Gastrocnemius medialis (tissue), 4 donors: ENCODE results near the gene DUSP14. TPM values are rescaled to one million over a fixed set of nuclear protein-coding genes. Genes with fewer than 3 reads are reported as not detected.

ENCODE experiments used
- ATAC-seq, 2 donors: fragments of 150-250 bp; one replicate each; pipeline ENCODE4 v1.9.1; 2016
- DNase-seq, 2 donors: peaks; one replicate each; pipeline ENCODE4 v3.0.0-alpha.2; 2019
- H3K27ac ChIP-seq, 4 donors: fragments of 200-600 bp; sonication (generic); 1 replicate in 1 of 4; 2 replicates in 3 of 4; pipeline ENCODE4 v1.5.1; 2016 to 2018; ENCODE audit warnings: mild to moderate bottlenecking in 2 of 4, moderate library complexity in 1 of 4
- H3K27me3 ChIP-seq, 3 donors: fragments of 200-600 bp; sonication (generic) in 2 of 3; 1 replicate in 1 of 3; 2 replicates in 2 of 3; pipeline versions ENCODE4 v1.5.1 to v1.6.0; 2016 to 2019; ENCODE audit warnings: mild to moderate bottlenecking in 1 of 3, moderate library complexity in 1 of 3
- H3K36me3 ChIP-seq, 2 donors: fragments of 200-600 bp; sonication (generic) in 1 of 2; one replicate each; pipeline ENCODE4 v1.5.1; 2017 to 2018
- H3K4me1 ChIP-seq, 2 donors: fragments of 200-600 bp; sonication (generic) in 1 of 2; one replicate each; pipeline ENCODE4 v1.5.1; 2016 to 2017; ENCODE audit warnings: mild to moderate bottlenecking in 2 of 2
- H3K4me3 ChIP-seq, 4 donors: fragments of 200-600 bp; sonication (generic) in 3 of 4; 1 replicate in 1 of 4; 2 replicates in 3 of 4; pipeline ENCODE4 v1.5.1; 2016 to 2019; ENCODE audit warnings: mild to moderate bottlenecking in 2 of 4
- H3K9me3 ChIP-seq, 3 donors: fragments of 200-600 bp; sonication (generic) in 2 of 3; 1 replicate in 1 of 3; 2 replicates in 2 of 3; pipeline ENCODE4 v1.5.1; 2016 to 2019
- CTCF ChIP-seq, 5 experiments: fragments of 450-650 bp in 3 of 5; fragments of 200-600 bp in 2 of 5; sonication (generic) in 2 of 5; IDR thresholded peaks in 4 of 5; conservative IDR thresholded peaks in 1 of 5; 1 replicate in 4 of 5; 2 replicates in 1 of 5; pipeline ENCODE4 v1.5.1; 2016 to 2019; ENCODE audit warnings: antibody characterized with exemption in 5 of 5, mild to moderate bottlenecking in 3 of 5, moderate library complexity in 3 of 5
- POLR2A ChIP-seq, 2 donors: fragments of 450-650 bp; IDR thresholded peaks; one replicate each; pipeline ENCODE4 v1.6.1; 2017; ENCODE audit warnings: antibody characterized with exemption in 2 of 2, mild to moderate bottlenecking in 2 of 2, moderate library complexity in 2 of 2
- in situ Hi-C, 4 donors: fragments of 200-750 bp; cut with MboI; loops; one replicate each; pipeline versions ENCODE4 v1.15.0 to v1.8.0; 2017; ENCODE audit warnings: low sequenced_read_pairs in 4 of 4
- intact Hi-C: fragments of 100-400 bp; cut with DNase I; formaldehyde crosslinking; loops from one replicate; pipeline ENCODE4 v1.15.1; 2023; ENCODE audit warnings: low total_unique reads
- total RNA-seq, 4 donors: library from RNA; depleted of rRNA; stranded (reverse); fragments of >200 nt; gene quantifications; one replicate each; pipeline versions ENCODE4 v1.1.0 to v1.2.3, GENCODE V29; 2016

The DUSP14 gene
- total RNA-seq, 4 donors from 2014 or later: 10.2 to 15.1 (median 11.3) TPM

- in situ Hi-C loops: no loop called here
- no peaks in the 10 kb centered on the region for H3K9me3 ChIP-seq
- ATAC-seq (peak; percentile 18 to 43), DNase-seq (no peak)
- no peaks in the 10 kb centered on the region for H3K36me3 ChIP-seq
- intact Hi-C loops: loop anchor here (1.0 kb wide), 1 partner anchor 82 kb away; the partner anchor contains the start of genes ACACA and TADA2A
- peak overlapping the region; percentile 94 to 99 (median 97) for H3K27ac ChIP-seq
- TF ChIP-seq CTCF (IDR thresholded peaks at IDR 0.05 in 4 of 5, conservative IDR thresholded peaks at IDR 0.05 in 1 of 5): no peak
- no peak for TF ChIP-seq POLR2A (IDR thresholded peaks at IDR 0.05)
- no peaks in the 10 kb centered on the region for H3K27me3 ChIP-seq
- H3K4me3 ChIP-seq: peak overlapping the region; percentile 79 to 96 (median 88)
- H3K4me1 ChIP-seq: peaks cover 25 to 34% of the 10 kb centered on the region in 2 donors
Observed at GRCh38 chr17:37488009-37488604, 1.6 kb upstream of the DUSP14 start.

- peak overlapping the region; percentile 94 to 99 (median 97) for H3K27ac ChIP-seq
- ATAC-seq (peak; percentile 84 to 88), DNase-seq (peak; percentile 92 to 96)
- H3K9me3 ChIP-seq: no peaks in the 10 kb centered on the region
- H3K4me3 ChIP-seq: peak overlapping the region; percentile 79 to 96 (median 88)
- peaks cover 22 to 30% of the 10 kb centered on the region in 2 donors for H3K4me1 ChIP-seq
- intact Hi-C loops: loop anchor here (1.0 kb wide), 1 partner anchor 82 kb away; the partner anchor contains the start of genes ACACA and TADA2A
- TF ChIP-seq POLR2A (IDR thresholded peaks at IDR 0.05): no peak
- TF ChIP-seq CTCF (IDR thresholded peaks at IDR 0.05 in 4 of 5, conservative IDR thresholded peaks at IDR 0.05 in 1 of 5): no peak
- no peaks in the 10 kb centered on the region for H3K27me3 ChIP-seq
- in situ Hi-C loops: no loop called here
- H3K36me3 ChIP-seq: no peaks in the 10 kb centered on the region
Observed at GRCh38 chr17:37488607-37489196, 989 bp upstream of the DUSP14 start.

- Histone ChIP-seq H3K4me1 (peaks cover 22 to 29% of the 10 kb centered on the region in 2 donors), H3K36me3 (no peaks in the 10 kb centered on the region), H3K9me3 (no peaks in the 10 kb centered on the region), H3K27ac (peak overlapping the region; percentile 84 to 99 (median 88)), H3K27me3 (no peaks in the 10 kb centered on the region), H3K4me3 (peak overlapping the region; percentile 72 to 96 (median 84))
- peak in 4 of 5 experiments; percentile 20 to 50 (median 34) for TF ChIP-seq CTCF (IDR thresholded peaks at IDR 0.05 in 4 of 5, conservative IDR thresholded peaks at IDR 0.05 in 1 of 5)
- no peak for TF ChIP-seq POLR2A (IDR thresholded peaks at IDR 0.05)
- intact Hi-C loops (no loop called here), in situ Hi-C loops (no loop called here)
- DNase-seq: peak; percentile 13 to 44
- peak; percentile 15 to 20 for ATAC-seq
Observed at GRCh38 chr17:37490022-37490587, 414 bp downstream of the DUSP14 start.

GRCh38 chr17:37490638-37491614 is 1.2 kb downstream of the DUSP14 start:
- peaks cover 22 to 29% of the 10 kb centered on the region in 2 donors for H3K4me1 ChIP-seq
- H3K27ac ChIP-seq: peak overlapping the region; percentile 84 to 99 (median 88)
- H3K4me3 ChIP-seq: peak overlapping the region; percentile 72 to 96 (median 84)
- in situ Hi-C loops: no loop called here
- no peaks in the 10 kb centered on the region for H3K27me3 ChIP-seq
- no peaks in the 10 kb centered on the region for H3K36me3 ChIP-seq
- ATAC-seq (peak; percentile 8 to 22), DNase-seq (peak; percentile 48 to 59)
- no peaks in the 10 kb centered on the region for H3K9me3 ChIP-seq
- intact Hi-C loops: no loop called here
- no peak for TF ChIP-seq CTCF (IDR thresholded peaks at IDR 0.05 in 4 of 5, conservative IDR thresholded peaks at IDR 0.05 in 1 of 5)
- TF ChIP-seq POLR2A (IDR thresholded peaks at IDR 0.05): peak in 1 of 2 donors; percentile 42
